Measurements from ENCODE around the gene PPIH.

- TF ChIP-seq, protein P1, sequence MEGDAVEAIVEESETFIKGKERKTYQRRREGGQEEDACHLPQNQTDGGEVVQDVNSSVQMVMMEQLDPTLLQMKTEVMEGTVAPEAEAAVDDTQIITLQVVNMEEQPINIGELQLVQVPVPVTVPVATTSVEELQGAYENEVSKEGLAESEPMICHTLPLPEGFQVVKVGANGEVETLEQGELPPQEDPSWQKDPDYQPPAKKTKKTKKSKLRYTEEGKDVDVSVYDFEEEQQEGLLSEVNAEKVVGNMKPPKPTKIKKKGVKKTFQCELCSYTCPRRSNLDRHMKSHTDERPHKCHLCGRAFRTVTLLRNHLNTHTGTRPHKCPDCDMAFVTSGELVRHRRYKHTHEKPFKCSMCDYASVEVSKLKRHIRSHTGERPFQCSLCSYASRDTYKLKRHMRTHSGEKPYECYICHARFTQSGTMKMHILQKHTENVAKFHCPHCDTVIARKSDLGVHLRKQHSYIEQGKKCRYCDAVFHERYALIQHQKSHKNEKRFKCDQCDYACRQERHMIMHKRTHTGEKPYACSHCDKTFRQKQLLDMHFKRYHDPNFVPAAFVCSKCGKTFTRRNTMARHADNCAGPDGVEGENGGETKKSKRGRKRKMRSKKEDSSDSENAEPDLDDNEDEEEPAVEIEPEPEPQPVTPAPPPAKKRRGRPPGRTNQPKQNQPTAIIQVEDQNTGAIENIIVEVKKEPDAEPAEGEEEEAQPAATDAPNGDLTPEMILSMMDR (IDR thresholded peaks at IDR 0.05; ENCODE audit: low read depth, low read length, missing input control), result no peak
- peak; percentile 14 to 17 for TF ChIP-seq HNF4A (conservative IDR thresholded peaks at IDR 0.05)
- TF ChIP-seq YY1 (IDR thresholded peaks at IDR 0.05), result no peak
- TF ChIP-seq MAX (IDR thresholded peaks at IDR 0.05), result no peak
- no peak for TF ChIP-seq GABPA (IDR thresholded peaks at IDR 0.05 in 1 of 2, conservative IDR thresholded peaks at IDR 0.05 in 1 of 2)
- TF ChIP-seq, protein P2, sequence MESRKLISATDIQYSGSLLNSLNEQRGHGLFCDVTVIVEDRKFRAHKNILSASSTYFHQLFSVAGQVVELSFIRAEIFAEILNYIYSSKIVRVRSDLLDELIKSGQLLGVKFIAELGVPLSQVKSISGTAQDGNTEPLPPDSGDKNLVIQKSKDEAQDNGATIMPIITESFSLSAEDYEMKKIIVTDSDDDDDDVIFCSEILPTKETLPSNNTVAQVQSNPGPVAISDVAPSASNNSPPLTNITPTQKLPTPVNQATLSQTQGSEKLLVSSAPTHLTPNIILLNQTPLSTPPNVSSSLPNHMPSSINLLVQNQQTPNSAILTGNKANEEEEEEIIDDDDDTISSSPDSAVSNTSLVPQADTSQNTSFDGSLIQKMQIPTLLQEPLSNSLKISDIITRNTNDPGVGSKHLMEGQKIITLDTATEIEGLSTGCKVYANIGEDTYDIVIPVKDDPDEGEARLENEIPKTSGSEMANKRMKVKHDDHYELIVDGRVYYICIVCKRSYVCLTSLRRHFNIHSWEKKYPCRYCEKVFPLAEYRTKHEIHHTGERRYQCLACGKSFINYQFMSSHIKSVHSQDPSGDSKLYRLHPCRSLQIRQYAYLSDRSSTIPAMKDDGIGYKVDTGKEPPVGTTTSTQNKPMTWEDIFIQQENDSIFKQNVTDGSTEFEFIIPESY (IDR thresholded peaks at IDR 0.05), result no peak
- no peak for TF ChIP-seq RAD21 (IDR thresholded peaks at IDR 0.05)
- no peak for TF ChIP-seq TAF1 (conservative IDR thresholded peaks at IDR 0.05)
- TF ChIP-seq SP1 (IDR thresholded peaks at IDR 0.05), result no peak
- no peak for TF ChIP-seq HNF4G (IDR thresholded peaks at IDR 0.05)
- no peak for TF ChIP-seq EGR1 (IDR thresholded peaks at IDR 0.05; ENCODE audit: low read depth in 2 of 2)
- no peak for TF ChIP-seq RXRA (IDR thresholded peaks at IDR 0.05)
- no peak for TF ChIP-seq ATF3 (IDR thresholded peaks at IDR 0.05)
- no peak for TF ChIP-seq JUND (IDR thresholded peaks at IDR 0.05)
Observed at GRCh38 chr1:42692461-42692860, 34.2 kb downstream of the PPIH start.

All from liver (tissue), 3 donors.